ENCODE measurements around the gene TOP2B. TPM values are rescaled to one million over a fixed set of nuclear protein-coding genes. Genes with fewer than 3 reads are reported as not detected.

Gene TOP2B
- total RNA-seq, 6 experiments from 2014 or later = 69.9 to 97.1 (median 88.5) TPM

DNA sequence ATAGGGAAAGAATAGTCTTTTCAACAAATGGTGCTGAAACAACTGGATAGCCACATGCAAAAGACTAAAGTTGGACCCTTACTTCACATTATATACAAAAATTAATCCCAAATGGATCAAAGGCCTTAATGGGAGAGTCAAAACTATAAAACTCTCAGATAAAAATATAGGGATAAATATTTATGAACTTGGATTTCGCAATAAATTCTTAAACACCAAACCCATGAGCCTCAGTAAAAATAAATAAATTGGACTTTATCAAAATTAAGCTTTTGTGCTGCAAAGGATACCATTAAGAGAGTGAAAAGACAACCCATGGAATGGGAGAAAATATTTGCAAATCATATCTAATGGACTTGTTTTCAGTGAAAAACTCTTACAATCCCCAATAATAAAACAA lies 18.7 kb upstream of the TOP2B start:
- Mint-ChIP-seq H3K36me3 (ENCODE audit: low read depth) (no peaks in the 10 kb centered on the region), H3K9me3 (no peaks in the 10 kb centered on the region), H3K4me3 (no peak overlapping the region), H3K27me3 (ENCODE audit: insufficient read depth) (peaks cover 7% of the 10 kb centered on the region; the same call in 1 of the 2 replicates), H3K27ac (no peak overlapping the region), H3K4me1 (ENCODE audit: low read depth) (peaks cover 2% of the 10 kb centered on the region)
- TF ChIP-seq, protein P1, sequence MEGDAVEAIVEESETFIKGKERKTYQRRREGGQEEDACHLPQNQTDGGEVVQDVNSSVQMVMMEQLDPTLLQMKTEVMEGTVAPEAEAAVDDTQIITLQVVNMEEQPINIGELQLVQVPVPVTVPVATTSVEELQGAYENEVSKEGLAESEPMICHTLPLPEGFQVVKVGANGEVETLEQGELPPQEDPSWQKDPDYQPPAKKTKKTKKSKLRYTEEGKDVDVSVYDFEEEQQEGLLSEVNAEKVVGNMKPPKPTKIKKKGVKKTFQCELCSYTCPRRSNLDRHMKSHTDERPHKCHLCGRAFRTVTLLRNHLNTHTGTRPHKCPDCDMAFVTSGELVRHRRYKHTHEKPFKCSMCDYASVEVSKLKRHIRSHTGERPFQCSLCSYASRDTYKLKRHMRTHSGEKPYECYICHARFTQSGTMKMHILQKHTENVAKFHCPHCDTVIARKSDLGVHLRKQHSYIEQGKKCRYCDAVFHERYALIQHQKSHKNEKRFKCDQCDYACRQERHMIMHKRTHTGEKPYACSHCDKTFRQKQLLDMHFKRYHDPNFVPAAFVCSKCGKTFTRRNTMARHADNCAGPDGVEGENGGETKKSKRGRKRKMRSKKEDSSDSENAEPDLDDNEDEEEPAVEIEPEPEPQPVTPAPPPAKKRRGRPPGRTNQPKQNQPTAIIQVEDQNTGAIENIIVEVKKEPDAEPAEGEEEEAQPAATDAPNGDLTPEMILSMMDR (IDR thresholded peaks at IDR 0.05) = no peak
- no peak for DNase-seq

DNA sequence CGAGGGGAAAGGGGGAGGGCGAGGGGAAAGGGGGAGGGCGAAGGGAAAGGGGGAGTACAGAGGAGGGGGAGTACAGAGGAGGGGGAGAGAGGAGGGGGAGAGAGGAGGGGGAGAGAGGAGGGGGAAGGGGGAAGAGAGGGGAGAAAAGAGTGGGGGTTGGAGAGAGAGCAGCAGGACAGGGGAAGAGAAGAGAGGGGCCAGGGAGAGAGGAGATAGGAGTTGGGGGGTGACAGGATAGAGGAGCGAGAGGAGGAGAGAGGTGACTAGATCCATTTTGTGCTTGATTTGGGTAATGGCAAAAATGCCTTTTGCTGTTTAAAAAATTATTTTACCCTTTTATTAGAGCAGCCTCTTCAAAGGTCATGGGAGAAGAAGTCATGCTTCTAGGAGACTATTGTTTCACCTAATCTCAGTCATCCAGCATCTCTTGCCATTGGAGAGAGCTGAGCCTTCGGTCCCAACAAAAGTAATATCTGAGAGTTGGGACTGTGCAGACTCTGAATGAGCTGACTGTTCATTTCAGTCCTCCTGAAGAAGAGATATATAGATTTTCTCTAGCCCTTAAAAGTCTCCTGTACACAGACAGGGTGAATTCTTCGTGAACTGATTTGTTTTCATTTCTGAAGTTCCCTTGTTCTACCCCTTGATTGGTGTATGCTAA lies 15.1 kb upstream of the TOP2B start:
- TF ChIP-seq, protein P1 (IDR thresholded peaks at IDR 0.05) = no peak
- Mint-ChIP-seq H3K27ac (no peak overlapping the region), H3K9me3 (no peaks in the 10 kb centered on the region), H3K27me3 (ENCODE audit: insufficient read depth) (peaks cover 4% of the 10 kb centered on the region), H3K36me3 (ENCODE audit: low read depth) (no peaks in the 10 kb centered on the region), H3K4me1 (ENCODE audit: low read depth) (no peaks in the 10 kb centered on the region), H3K4me3 (no peak overlapping the region)
- no peak for DNase-seq

DNA sequence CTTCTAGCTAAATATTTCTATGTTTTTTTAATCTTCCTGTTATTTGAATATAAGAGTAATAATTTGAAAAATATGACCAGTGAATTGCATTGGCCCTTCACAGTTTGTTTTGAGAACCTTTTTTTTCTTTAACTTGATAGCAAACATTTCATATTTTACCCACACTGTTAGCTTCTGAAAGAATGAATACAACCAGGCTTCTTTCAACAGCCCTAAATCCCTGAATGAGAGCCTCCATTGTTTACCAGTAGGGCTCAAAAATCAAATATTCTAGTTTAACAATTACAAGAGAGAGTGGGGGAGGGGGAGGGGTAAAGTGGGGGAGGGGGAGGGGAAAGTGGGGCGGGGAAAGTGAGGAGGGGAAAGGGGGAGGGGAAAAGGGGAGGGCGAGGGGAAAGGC lies 14.5 kb upstream of the TOP2B start:
- no peaks in the 10 kb centered on the region for H3K9me3 Mint-ChIP-seq
- H3K36me3 Mint-ChIP-seq (ENCODE audit: low read depth) = no peaks in the 10 kb centered on the region
- no peak overlapping the region for H3K27ac Mint-ChIP-seq
- no peak for DNase-seq
- H3K27me3 Mint-ChIP-seq (ENCODE audit: insufficient read depth) = peaks cover 3% of the 10 kb centered on the region; the same call in 1 of the 2 replicates
- no peak overlapping the region for H3K4me3 Mint-ChIP-seq
- TF ChIP-seq, protein P1 (IDR thresholded peaks at IDR 0.05) = no peak
- H3K4me1 Mint-ChIP-seq (ENCODE audit: low read depth) = no peaks in the 10 kb centered on the region

DNA sequence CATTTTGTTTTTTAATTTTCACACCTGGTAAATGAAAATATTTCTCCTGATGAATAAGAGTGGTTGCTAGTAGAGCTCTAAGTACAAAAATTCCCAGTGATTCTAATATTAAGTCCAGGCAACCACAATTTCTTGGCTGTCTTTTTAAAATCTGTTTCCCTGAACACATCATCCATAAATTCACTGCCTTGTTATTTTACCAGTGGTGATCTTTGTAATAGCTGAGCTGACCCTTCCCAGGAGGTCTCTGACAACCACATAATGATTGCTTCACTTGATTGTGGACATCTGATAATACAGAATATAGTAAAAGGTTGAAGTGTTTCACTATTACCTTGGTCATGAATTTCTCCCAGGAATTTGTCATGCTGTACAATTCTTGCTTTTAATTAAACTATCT lies 13.9 kb upstream of the TOP2B start:
- TF ChIP-seq, protein P1 (IDR thresholded peaks at IDR 0.05) = no peak
- no peak for DNase-seq
- Mint-ChIP-seq H3K36me3 (ENCODE audit: low read depth) (no peaks in the 10 kb centered on the region), H3K27ac (no peak overlapping the region), H3K4me3 (no peak overlapping the region), H3K9me3 (no peaks in the 10 kb centered on the region), H3K27me3 (ENCODE audit: insufficient read depth) (peaks cover 3% of the 10 kb centered on the region; the same call in 1 of the 2 replicates), H3K4me1 (ENCODE audit: low read depth) (no peaks in the 10 kb centered on the region)

DNA sequence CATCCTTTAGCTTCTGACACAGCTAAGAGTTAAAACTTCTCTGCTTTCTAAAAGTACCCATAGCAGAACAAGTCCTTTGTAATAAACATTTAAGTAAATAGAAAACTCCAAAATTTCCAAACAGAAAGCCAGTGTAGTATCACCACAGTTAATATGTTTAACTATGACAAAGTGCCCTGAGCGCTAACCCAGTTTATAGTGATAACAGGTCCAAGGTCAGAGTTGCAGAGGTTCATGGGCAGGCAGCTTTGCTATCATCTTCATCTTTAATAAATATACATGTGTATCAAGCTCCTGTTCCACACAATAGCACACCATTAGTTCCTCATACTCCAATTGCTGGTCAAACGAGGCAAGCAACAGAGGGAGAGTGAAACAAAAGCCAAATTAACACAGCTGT lies 12.4 kb upstream of the TOP2B start:
- no peaks in the 10 kb centered on the region for H3K9me3 Mint-ChIP-seq
- DNase-seq = no peak
- no peak overlapping the region for H3K27ac Mint-ChIP-seq
- H3K4me1 Mint-ChIP-seq (ENCODE audit: low read depth) = no peaks in the 10 kb centered on the region
- no peak overlapping the region for H3K4me3 Mint-ChIP-seq
- H3K27me3 Mint-ChIP-seq (ENCODE audit: insufficient read depth) = peaks cover 3% of the 10 kb centered on the region; the same call in 1 of the 2 replicates
- H3K36me3 Mint-ChIP-seq (ENCODE audit: low read depth) = no peaks in the 10 kb centered on the region
- TF ChIP-seq, protein P1 (IDR thresholded peaks at IDR 0.05) = no peak

All from HFFc6 (cell line).